H9 (cell line): Measurements from ENCODE around the gene STXBP6. TPM values are rescaled to one million over a fixed set of nuclear protein-coding genes. Genes with fewer than 3 reads are reported as not detected.

ENCODE experiments used
- DNase-seq: peaks from one replicate; pipeline ENCODE4 v3.0.0-alpha.2; 2017
- H2AFZ ChIP-seq: one replicate; pipeline ENCODE4 v1.6.1; 2013; ENCODE audit warnings: mild to moderate bottlenecking, low read length, control low read depth, moderate library complexity
- H2AK5ac ChIP-seq: 2 replicates; pipeline ENCODE4 v1.6.1; 2013; ENCODE audit warnings: low read length, control low read depth, mixed read lengths; ENCODE audit not compliant: insufficient read length
- H2BK120ac ChIP-seq: one replicate; pipeline ENCODE4 v1.6.1; 2013; ENCODE audit warnings: low read depth, mild to moderate bottlenecking, low read length, control low read depth, inconsistent platforms; ENCODE audit not compliant: poor library complexity, severe bottlenecking
- H2BK12ac ChIP-seq: 2 replicates; pipeline ENCODE4 v1.6.1; 2013; ENCODE audit warnings: low read length, control low read depth, mixed read lengths, low read depth; ENCODE audit not compliant: insufficient read length
- H2BK15ac ChIP-seq: 2 replicates; pipeline ENCODE4 v1.6.1; 2013; ENCODE audit warnings: low read depth, low read length, control low read depth
- H2BK20ac ChIP-seq: one replicate; pipeline ENCODE4 v1.6.1; 2013; ENCODE audit warnings: low read depth, mild to moderate bottlenecking, low read length, control low read depth, inconsistent platforms; ENCODE audit not compliant: poor library complexity, severe bottlenecking
- H2BK5ac ChIP-seq: 2 replicates; pipeline ENCODE4 v1.6.1; 2013; ENCODE audit warnings: low read length, control low read depth, mixed read lengths; ENCODE audit not compliant: insufficient read length
- H3K14ac ChIP-seq: 2 replicates; pipeline ENCODE4 v1.6.1; 2013; ENCODE audit warnings: low read length, control low read depth; ENCODE audit not compliant: insufficient read depth
- H3K18ac ChIP-seq: 2 replicates; pipeline ENCODE4 v1.6.1; 2013; ENCODE audit warnings: low read depth, mild to moderate bottlenecking, mixed read lengths, low read length, control low read depth; ENCODE audit not compliant: insufficient read length
- H3K23ac ChIP-seq: 2 replicates; pipeline ENCODE4 v1.6.1; 2013; ENCODE audit warnings: low read length, control low read depth, mixed read lengths, low read depth; ENCODE audit not compliant: insufficient read length
- H3K23me2 ChIP-seq: 2 replicates; pipeline ENCODE4 v1.6.1; 2013; ENCODE audit warnings: low read depth, mild to moderate bottlenecking, mixed read lengths, low read length, control low read depth; ENCODE audit not compliant: insufficient read length, poor library complexity, severe bottlenecking
- H3K27ac ChIP-seq: 2 replicates; pipeline ENCODE4 v1.5.1; 2013; ENCODE audit warnings: low read length, control low read depth, mixed read lengths, low read depth; ENCODE audit not compliant: insufficient read length
- H3K27me3 ChIP-seq: 2 replicates; pipeline ENCODE4 v1.6.1; 2013; ENCODE audit warnings: low read length, control low read depth, inconsistent platforms; ENCODE audit not compliant: insufficient read depth
- H3K4ac ChIP-seq: 2 replicates; pipeline ENCODE4 v1.6.1; 2013; ENCODE audit warnings: low read depth, mild to moderate bottlenecking, control low read depth, inconsistent platforms, low read length, moderate library complexity
- H3K4me1 ChIP-seq: 2 replicates; pipeline ENCODE4 v1.6.1; 2013; ENCODE audit warnings: low read length, control low read depth, inconsistent platforms; ENCODE audit not compliant: insufficient read depth
- H3K4me2 ChIP-seq: 2 replicates; pipeline ENCODE4 v1.6.1; 2013; ENCODE audit warnings: low read length, control low read depth, mixed read lengths; ENCODE audit not compliant: insufficient read length, insufficient read depth
- H3K56ac ChIP-seq: 2 replicates; pipeline ENCODE4 v1.6.1; 2013; ENCODE audit warnings: low read depth, mild to moderate bottlenecking, mixed read lengths, low read length, control low read depth; ENCODE audit not compliant: insufficient read length
- H3K79me1 ChIP-seq: 2 replicates; pipeline ENCODE4 v1.6.1; 2013; ENCODE audit warnings: low read depth, mild to moderate bottlenecking, moderate library complexity, low read length, control low read depth, inconsistent platforms; ENCODE audit not compliant: insufficient read depth, poor library complexity, severe bottlenecking
- H3K79me2 ChIP-seq: 2 replicates; pipeline ENCODE4 v1.6.1; 2013; ENCODE audit warnings: low read length, control low read depth, inconsistent platforms; ENCODE audit not compliant: insufficient read depth
- H3K9ac ChIP-seq: 2 replicates; pipeline ENCODE4 v1.6.1; 2013; ENCODE audit warnings: low read length, control low read depth, mixed read lengths; ENCODE audit not compliant: insufficient read length; ENCODE audit errors: extremely low read depth
- H3K9me3 ChIP-seq: one replicate; pipeline ENCODE4 v1.6.1; 2013; ENCODE audit warnings: low read depth, low read length, inconsistent platforms; ENCODE audit not compliant: control insufficient read depth
- H3T11ph ChIP-seq: one replicate; pipeline ENCODE4 v1.6.1; 2013; ENCODE audit warnings: mild to moderate bottlenecking, low read length, control low read depth, inconsistent platforms
- H4K20me1 ChIP-seq: one replicate; pipeline ENCODE4 v1.6.1; 2013; ENCODE audit not compliant: control insufficient read depth, insufficient read length, insufficient read depth
- H4K5ac ChIP-seq: 2 replicates; pipeline ENCODE4 v1.6.1; 2013; ENCODE audit warnings: low read depth, mild to moderate bottlenecking, mixed read lengths, low read length, control low read depth; ENCODE audit not compliant: insufficient read length
- H4K8ac ChIP-seq: replicated peaks from 2 replicates; pipeline ENCODE4 v1.6.1; 2013; ENCODE audit warnings: low read length, control low read depth, mixed read lengths, low read depth; ENCODE audit not compliant: insufficient read length
- H4K91ac ChIP-seq: 2 replicates; pipeline ENCODE4 v1.6.1; 2013; ENCODE audit warnings: low read depth, mild to moderate bottlenecking, moderate library complexity, mixed read lengths, low read length, control low read depth; ENCODE audit not compliant: insufficient read length
- H3K27ac Mint-ChIP-seq, 3 experiments: 2 replicates in 2 of 3; 3 replicates in 1 of 3; pipeline ENCODE4 v1.8.0; 2020 to 2021; ENCODE audit warnings: mixed read lengths in 3 of 3, mild to moderate bottlenecking in 1 of 3, moderate library complexity in 1 of 3
- H3K27me3 Mint-ChIP-seq: 2 replicates; pipeline ENCODE4 v1.8.0; 2021; ENCODE audit warnings: low read depth, mild to moderate bottlenecking, moderate library complexity, mixed read lengths
- H3K36me3 Mint-ChIP-seq, 3 experiments: 2 replicates in 2 of 3; 3 replicates in 1 of 3; pipeline ENCODE4 v1.8.0; 2020 to 2021; ENCODE audit warnings: low read depth in 3 of 3, mixed read lengths in 3 of 3; ENCODE audit not compliant: insufficient read depth in 1 of 3
- H3K4me1 Mint-ChIP-seq, 2 experiments: 2 replicates each; pipeline ENCODE4 v1.8.0; 2020; ENCODE audit warnings: mixed read lengths in 2 of 2
- H3K4me3 Mint-ChIP-seq, 2 experiments: 2 replicates in 1 of 2; 3 replicates in 1 of 2; pipeline ENCODE4 v1.8.0; 2020 to 2021; ENCODE audit warnings: mild to moderate bottlenecking in 2 of 2, mixed read lengths in 2 of 2, moderate library complexity in 1 of 2
- H3K9me3 Mint-ChIP-seq, 2 experiments: 2 replicates in 1 of 2; 3 replicates in 1 of 2; pipeline ENCODE4 v1.8.0; 2020; ENCODE audit warnings: mild to moderate bottlenecking in 2 of 2, mixed read lengths in 2 of 2, moderate library complexity in 1 of 2
- CTCF ChIP-seq: fragments of 200-600 bp; sonication (generic); conservative IDR thresholded peaks from 3 replicates; pipeline ENCODE4 v1.8.0; 2021; ENCODE audit warnings: antibody characterized with exemption, mild to moderate bottlenecking
- WGBS: extraction: QIAGEN DNeasy Blood & Tissue Kit; methylation state at CpG from one replicate; pipeline ENCODE4 v1.1.7; 2013; ENCODE audit warnings: missing lambda C conversion rate, low lambda C conversion rate, mixed read lengths; ENCODE audit not compliant: insufficient read length; ENCODE audit errors: extremely low coverage; 5-methylcytosine and 5-hydroxymethylcytosine counted together
- total RNA-seq: library from RNA; stranded (reverse); gene quantifications from 2 replicates; pipeline ENCODE4 v1.2.1, GENCODE V29; 2021

The STXBP6 gene
- total RNA-seq, 1 experiment from 2014 or later = 3.6 TPM

DNA sequence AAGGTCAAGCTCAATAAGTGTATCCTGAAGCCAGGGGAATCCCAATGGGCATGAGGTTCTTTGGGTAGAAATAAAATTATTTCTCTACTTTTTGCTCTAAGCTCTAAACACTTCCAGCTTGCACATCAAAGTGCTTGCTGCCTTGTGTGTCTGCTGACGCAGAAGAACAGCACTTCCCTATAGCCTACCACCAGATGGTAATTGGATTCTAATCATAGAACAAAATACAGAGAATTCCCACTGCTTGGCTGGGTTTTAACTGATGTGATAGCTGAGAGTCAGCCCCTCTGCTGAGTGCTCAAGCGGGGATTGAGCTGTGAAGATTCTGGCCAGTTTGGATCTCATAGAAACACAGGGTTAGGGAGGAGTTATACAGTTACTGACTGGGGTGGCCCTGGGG is 283.5 kb downstream of the STXBP6 start:
- Histone ChIP-seq H4K20me1 (no peaks in the 10 kb centered on the region), H3K23me2 (no peaks in the 10 kb centered on the region), H3K4me2 (no peak overlapping the region), H3K79me2 (no peaks in the 10 kb centered on the region), H3K23ac (no peak overlapping the region), H4K91ac (no peak overlapping the region), H2AFZ (no peak overlapping the region), H3K56ac (no peak overlapping the region), H2BK15ac (no peak overlapping the region), H3K14ac (no peak overlapping the region), H3T11ph (no peak overlapping the region), H3K9me3 (no peaks in the 10 kb centered on the region), H2BK20ac (no peak overlapping the region), H3K4me1 (no peaks in the 10 kb centered on the region), H3K18ac (no peak overlapping the region), H3K27me3 (no peaks in the 10 kb centered on the region), H2BK12ac (no peak overlapping the region), H4K5ac (no peak overlapping the region), H4K8ac (no peak overlapping the region), H2BK120ac (no peak overlapping the region), H2BK5ac (no peak overlapping the region), H3K79me1 (no peaks in the 10 kb centered on the region), H2AK5ac (no peak overlapping the region), H3K4ac (no peak overlapping the region), H3K9ac (no peak overlapping the region), H3K27ac (no peak overlapping the region)
- Mint-ChIP-seq H3K36me3 (peaks cover 0 to 5% (median 4%) of the 10 kb centered on the region in 3 experiments; a peak in 1 of 7 replicates), H3K27ac (no peak overlapping the region), H3K9me3 (peaks cover 9 to 12% of the 10 kb centered on the region in 2 experiments), H3K4me1 (no peaks in the 10 kb centered on the region), H3K4me3 (no peak overlapping the region), H3K27me3 (no peaks in the 10 kb centered on the region; the same call in 1 of the 2 replicates)
- WGBS = no CpG with 5 or more reads among the region's 2 CpGs
- DNase-seq = no peak
- no peak for TF ChIP-seq CTCF
